Measurements from ENCODE around the gene NFIC.

NFIC gene

GRCh38 chr19:3405261-3405653, 38.9 kb downstream of the NFIC start:
- Histone ChIP-seq H3F3A (ENCODE audit: insufficient read depth, low read length) (no peaks in the 10 kb centered on the region), H2AFZ (ENCODE audit: low read length) (no peak overlapping the region), H3K9me2 (replicated peaks; ENCODE audit: insufficient read depth, low read length) (no peaks in the 10 kb centered on the region), H3K36me3 (replicated peaks; ENCODE audit: insufficient read depth, low read length) (no peaks in the 10 kb centered on the region), H3K4me3 (ENCODE audit: low read length) (no peak overlapping the region), H3K27me3 (replicated peaks; ENCODE audit: insufficient read depth, low read length) (peaks cover 97% of the 10 kb centered on the region), H3K79me2 (ENCODE audit: low read length) (no peaks in the 10 kb centered on the region), H4K20me1 (ENCODE audit: insufficient read depth, low read length) (no peaks in the 10 kb centered on the region), H3K4me1 (ENCODE audit: low read length) (no peaks in the 10 kb centered on the region), H3K9me3 (replicated peaks; ENCODE audit: insufficient read depth, low read length) (no peaks in the 10 kb centered on the region), H3K4me2 (ENCODE audit: low read depth, low read length) (no peak overlapping the region), H3K27ac (ENCODE audit: low read length) (no peak overlapping the region), H3K9ac (ENCODE audit: low read length) (no peak overlapping the region)
- no peak for DNase-seq
- TF ChIP-seq, protein P1, sequence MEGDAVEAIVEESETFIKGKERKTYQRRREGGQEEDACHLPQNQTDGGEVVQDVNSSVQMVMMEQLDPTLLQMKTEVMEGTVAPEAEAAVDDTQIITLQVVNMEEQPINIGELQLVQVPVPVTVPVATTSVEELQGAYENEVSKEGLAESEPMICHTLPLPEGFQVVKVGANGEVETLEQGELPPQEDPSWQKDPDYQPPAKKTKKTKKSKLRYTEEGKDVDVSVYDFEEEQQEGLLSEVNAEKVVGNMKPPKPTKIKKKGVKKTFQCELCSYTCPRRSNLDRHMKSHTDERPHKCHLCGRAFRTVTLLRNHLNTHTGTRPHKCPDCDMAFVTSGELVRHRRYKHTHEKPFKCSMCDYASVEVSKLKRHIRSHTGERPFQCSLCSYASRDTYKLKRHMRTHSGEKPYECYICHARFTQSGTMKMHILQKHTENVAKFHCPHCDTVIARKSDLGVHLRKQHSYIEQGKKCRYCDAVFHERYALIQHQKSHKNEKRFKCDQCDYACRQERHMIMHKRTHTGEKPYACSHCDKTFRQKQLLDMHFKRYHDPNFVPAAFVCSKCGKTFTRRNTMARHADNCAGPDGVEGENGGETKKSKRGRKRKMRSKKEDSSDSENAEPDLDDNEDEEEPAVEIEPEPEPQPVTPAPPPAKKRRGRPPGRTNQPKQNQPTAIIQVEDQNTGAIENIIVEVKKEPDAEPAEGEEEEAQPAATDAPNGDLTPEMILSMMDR (IDR thresholded peaks at IDR 0.05; ENCODE audit: low read length), result no peak
- TF ChIP-seq EZH2 (optimal IDR thresholded peaks at IDR 0.05; ENCODE audit: low read depth, low read length) (no peak), EZH2phosphoT487 (IDR thresholded peaks at IDR 0.05; ENCODE audit: low read length) (no peak)

GRCh38 chr19:3406571-3407111, 40.3 kb downstream of the NFIC start:
- no peaks in the 10 kb centered on the region for H4K20me1 ChIP-seq (ENCODE audit: insufficient read depth, low read length)
- DNase-seq, result no peak
- peaks cover 97% of the 10 kb centered on the region for H3K27me3 ChIP-seq (replicated peaks; ENCODE audit: insufficient read depth, low read length)
- no peaks in the 10 kb centered on the region for H3K36me3 ChIP-seq (replicated peaks; ENCODE audit: insufficient read depth, low read length)
- no peak for TF ChIP-seq EZH2 (optimal IDR thresholded peaks at IDR 0.05; ENCODE audit: low read depth, low read length)
- H3K9me2 ChIP-seq (replicated peaks; ENCODE audit: insufficient read depth, low read length), result no peaks in the 10 kb centered on the region
- no peak overlapping the region for H3K4me3 ChIP-seq (ENCODE audit: low read length)
- H3F3A ChIP-seq (ENCODE audit: insufficient read depth, low read length), result no peaks in the 10 kb centered on the region
- H2AFZ ChIP-seq (ENCODE audit: low read length), result no peak overlapping the region
- no peak overlapping the region for H3K4me2 ChIP-seq (ENCODE audit: low read depth, low read length)
- no peaks in the 10 kb centered on the region for H3K4me1 ChIP-seq (ENCODE audit: low read length)
- no peaks in the 10 kb centered on the region for H3K79me2 ChIP-seq (ENCODE audit: low read length)
- no peak overlapping the region for H3K9ac ChIP-seq (ENCODE audit: low read length)
- H3K27ac ChIP-seq (ENCODE audit: low read length), result no peak overlapping the region
- H3K9me3 ChIP-seq (replicated peaks; ENCODE audit: insufficient read depth, low read length), result no peaks in the 10 kb centered on the region

GRCh38 chr19:3407556-3408516, 41.5 kb downstream of the NFIC start:
- no peaks in the 10 kb centered on the region for H3K36me3 ChIP-seq (replicated peaks; ENCODE audit: insufficient read depth, low read length)
- no peaks in the 10 kb centered on the region for H3K79me2 ChIP-seq (ENCODE audit: low read length)
- H3F3A ChIP-seq (ENCODE audit: insufficient read depth, low read length), result no peaks in the 10 kb centered on the region
- no peak overlapping the region for H3K9ac ChIP-seq (ENCODE audit: low read length)
- no peak overlapping the region for H3K27ac ChIP-seq (ENCODE audit: low read length)
- peaks cover 97% of the 10 kb centered on the region for H3K27me3 ChIP-seq (replicated peaks; ENCODE audit: insufficient read depth, low read length)
- H3K9me3 ChIP-seq (replicated peaks; ENCODE audit: insufficient read depth, low read length), result no peaks in the 10 kb centered on the region
- DNase-seq, result no peak
- no peaks in the 10 kb centered on the region for H3K9me2 ChIP-seq (replicated peaks; ENCODE audit: insufficient read depth, low read length)
- H2AFZ ChIP-seq (ENCODE audit: low read length), result no peak overlapping the region
- no peaks in the 10 kb centered on the region for H3K4me1 ChIP-seq (ENCODE audit: low read length)
- H3K4me3 ChIP-seq (ENCODE audit: low read length), result no peak overlapping the region
- TF ChIP-seq EZH2phosphoT487 (IDR thresholded peaks at IDR 0.05; ENCODE audit: low read length) (no peak), EZH2 (optimal IDR thresholded peaks at IDR 0.05; ENCODE audit: low read depth, low read length) (no peak)
- TF ChIP-seq, protein P1 (IDR thresholded peaks at IDR 0.05; ENCODE audit: low read length), result no peak
- H3K4me2 ChIP-seq (ENCODE audit: low read depth, low read length), result no peak overlapping the region
- no peaks in the 10 kb centered on the region for H4K20me1 ChIP-seq (ENCODE audit: insufficient read depth, low read length)

- DNase-seq, result no peak
- Histone ChIP-seq H3F3A (ENCODE audit: insufficient read depth, low read length) (no peaks in the 10 kb centered on the region), H3K9me2 (replicated peaks; ENCODE audit: insufficient read depth, low read length) (no peaks in the 10 kb centered on the region), H3K4me1 (ENCODE audit: low read length) (no peaks in the 10 kb centered on the region), H3K9ac (ENCODE audit: low read length) (no peak overlapping the region), H3K4me3 (ENCODE audit: low read length) (no peak overlapping the region), H3K27ac (ENCODE audit: low read length) (no peak overlapping the region), H3K79me2 (ENCODE audit: low read length) (no peaks in the 10 kb centered on the region), H3K36me3 (replicated peaks; ENCODE audit: insufficient read depth, low read length) (no peaks in the 10 kb centered on the region), H4K20me1 (ENCODE audit: insufficient read depth, low read length) (no peaks in the 10 kb centered on the region), H3K4me2 (ENCODE audit: low read depth, low read length) (no peak overlapping the region), H3K27me3 (replicated peaks; ENCODE audit: insufficient read depth, low read length) (peaks cover 97% of the 10 kb centered on the region), H3K9me3 (replicated peaks; ENCODE audit: insufficient read depth, low read length) (no peaks in the 10 kb centered on the region), H2AFZ (ENCODE audit: low read length) (no peak overlapping the region)
- no peak for TF ChIP-seq EZH2phosphoT487 (IDR thresholded peaks at IDR 0.05; ENCODE audit: low read length)
- TF ChIP-seq, protein P1 (IDR thresholded peaks at IDR 0.05; ENCODE audit: low read length), result no peak
- TF ChIP-seq EZH2 (optimal IDR thresholded peaks at IDR 0.05; ENCODE audit: low read depth, low read length), result no peak
Measured at GRCh38 chr19:3408996-3409345, 42.6 kb downstream of the NFIC start.

Measured in MM.1S (cell line).